CD4-positive, alpha-beta T cell treated with Interleukin-6 for 4 hours (primary cell): ENCODE results near the gene TLCD1.
A peak's percentile ranks its signal among the peaks of the same experiment; 100 is the strongest.
"Not testable (repeated sequence)": the region's sequence is repeated elsewhere in the genome, so short reads cannot be mapped to it uniquely, and the experiment has no call there.

Experiments used
- DNase-seq: peaks from one replicate; pipeline ENCODE4 v3.0.0-alpha.2; 2020; ENCODE audit warnings: mixed read lengths

The TLCD1 gene

DNA sequence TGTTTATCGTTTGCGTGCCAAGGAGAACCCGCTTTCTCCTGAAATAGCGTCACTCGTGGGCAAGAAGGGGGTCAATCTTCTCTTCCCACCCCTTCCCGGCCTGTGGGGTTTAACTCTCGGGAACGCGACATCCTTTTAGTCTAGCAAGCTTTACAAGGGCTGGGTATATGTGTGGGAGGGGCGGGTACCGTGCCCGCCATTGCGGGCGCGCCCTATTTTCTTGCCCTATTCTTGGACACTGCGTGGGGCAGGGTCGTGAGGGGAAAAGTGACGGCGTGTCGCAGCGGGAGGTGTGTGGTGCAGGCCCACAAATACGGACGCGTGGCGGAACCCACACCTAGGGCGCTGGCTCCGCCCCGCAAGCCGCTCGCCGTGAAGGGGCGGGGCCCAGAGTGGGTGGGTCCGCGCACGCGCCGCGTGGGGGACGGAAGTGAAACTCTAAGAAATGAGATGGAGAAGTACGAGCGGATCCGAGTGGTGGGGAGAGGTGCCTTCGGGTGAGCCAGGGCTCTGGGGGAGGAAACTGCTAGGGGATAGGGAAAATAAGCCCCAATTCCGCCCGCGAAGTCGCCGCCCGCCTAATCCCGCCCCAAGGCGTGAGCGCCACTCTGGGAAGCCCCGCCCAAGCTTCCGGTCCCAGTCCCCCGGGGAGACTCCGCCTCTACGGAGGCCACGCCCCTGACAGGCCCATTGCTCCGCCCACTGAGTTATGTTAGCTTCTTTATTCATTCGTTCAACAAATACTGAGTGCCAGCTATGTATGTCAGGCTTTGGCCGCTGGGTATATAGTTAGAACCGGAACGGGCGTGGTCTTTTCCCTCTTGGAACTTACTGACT lies 2.5 kb upstream of the TLCD1 start, which contains the start of gene NEK8:
NEK8 (plus strand) TSS at position 425 of the 837 bp plus-strand sequence; CDS start at position 451, 26 bp downstream.
- DNase-seq: peak; percentile 97

DNA sequence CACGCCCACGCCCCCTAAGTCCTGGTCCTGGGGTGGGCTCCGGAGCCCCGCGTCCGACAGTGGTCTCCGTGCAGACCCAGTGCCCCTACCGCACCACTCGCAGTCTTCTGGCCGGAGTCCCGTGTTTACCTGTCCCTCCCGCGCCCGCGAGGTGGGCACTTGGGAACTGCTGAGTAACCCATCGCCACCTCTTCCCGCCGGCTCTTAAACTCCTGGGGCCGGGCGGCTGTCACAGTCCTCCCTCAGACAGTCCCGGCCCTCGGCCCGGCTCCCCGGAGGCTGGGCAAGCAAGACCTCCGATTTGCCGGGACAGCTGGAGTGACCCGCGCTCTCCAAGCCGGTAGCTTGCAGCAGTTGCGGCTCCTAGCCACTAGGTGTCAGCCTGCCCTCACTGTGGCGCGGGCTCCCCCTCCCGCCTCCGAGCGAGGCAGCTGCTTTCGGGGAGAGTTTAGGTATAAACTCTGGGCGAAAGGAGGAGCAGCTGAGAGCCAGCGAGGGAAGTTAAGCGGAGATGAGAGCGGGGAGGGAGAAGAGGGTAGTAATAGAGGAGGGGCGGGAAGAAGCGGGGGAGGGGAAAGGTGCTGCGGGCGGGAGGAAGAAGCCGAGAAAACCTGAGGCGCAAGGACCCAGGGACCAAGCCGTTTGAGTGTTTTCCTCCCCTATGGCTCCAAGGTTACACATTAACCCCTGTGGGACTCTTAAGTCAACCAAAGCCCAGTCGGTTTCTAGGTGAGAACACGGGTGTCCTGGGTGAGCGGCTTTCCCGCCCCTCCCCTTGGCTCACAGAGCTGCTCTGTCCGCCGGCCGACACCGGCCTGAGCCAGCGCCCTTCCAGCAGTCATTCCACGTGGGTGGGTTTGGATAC lies 826 bp upstream of the TLCD1 start:
- peak; percentile 91 for DNase-seq

DNA sequence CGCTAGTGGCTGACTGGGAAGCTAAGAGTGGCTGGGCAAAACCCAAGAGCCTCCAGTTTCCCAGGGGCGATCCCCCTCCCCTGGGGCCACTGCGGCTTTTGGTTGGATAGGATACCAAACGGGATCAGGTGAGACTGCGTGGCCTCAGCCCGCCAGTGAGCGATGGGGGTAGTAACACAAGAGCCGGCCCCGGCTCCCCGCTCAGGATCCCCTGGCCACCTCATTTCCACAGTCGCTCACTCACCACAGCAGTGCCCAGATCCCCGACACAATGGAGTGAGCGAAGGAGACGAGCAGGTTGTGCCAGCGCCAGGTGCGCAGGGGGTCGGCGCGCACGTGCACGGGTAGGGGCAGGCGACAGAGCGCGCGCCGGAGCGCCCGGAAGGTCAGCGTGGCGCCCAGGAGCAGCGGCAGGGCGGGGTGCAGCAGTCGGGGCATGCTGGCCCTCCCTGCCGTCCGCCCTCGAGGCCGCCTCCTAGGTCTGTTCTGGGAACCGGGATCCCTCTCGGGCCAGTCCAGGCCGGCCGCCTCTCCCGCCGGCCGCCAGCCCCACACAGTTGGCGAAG lies 290 bp downstream of the TLCD1 start:
- DNase-seq: no peak

DNA sequence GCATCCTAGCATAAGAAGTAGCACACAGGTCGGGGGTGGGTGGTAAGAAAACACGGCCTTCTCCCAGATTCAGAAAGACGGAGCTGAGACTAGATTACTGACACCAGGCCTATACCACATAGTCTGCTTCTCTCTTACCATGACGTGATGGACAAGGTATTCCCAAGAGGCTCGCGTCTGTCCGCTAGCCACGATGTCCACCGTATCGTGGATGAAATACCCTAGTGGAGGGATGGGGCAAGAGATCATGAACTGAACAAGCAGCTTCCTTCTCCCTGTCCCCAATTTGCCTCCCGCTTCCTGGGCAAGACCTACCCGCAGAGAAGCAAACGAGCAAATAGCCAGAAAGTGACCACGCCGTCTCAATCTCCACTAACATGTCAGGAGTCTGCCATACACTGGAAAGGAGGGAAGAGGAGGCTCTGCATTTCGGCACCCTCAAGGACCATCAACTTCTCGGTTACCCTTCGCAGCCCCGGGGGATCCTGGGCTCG lies 820 bp downstream of the TLCD1 start:
- DNase-seq: no peak

DNA sequence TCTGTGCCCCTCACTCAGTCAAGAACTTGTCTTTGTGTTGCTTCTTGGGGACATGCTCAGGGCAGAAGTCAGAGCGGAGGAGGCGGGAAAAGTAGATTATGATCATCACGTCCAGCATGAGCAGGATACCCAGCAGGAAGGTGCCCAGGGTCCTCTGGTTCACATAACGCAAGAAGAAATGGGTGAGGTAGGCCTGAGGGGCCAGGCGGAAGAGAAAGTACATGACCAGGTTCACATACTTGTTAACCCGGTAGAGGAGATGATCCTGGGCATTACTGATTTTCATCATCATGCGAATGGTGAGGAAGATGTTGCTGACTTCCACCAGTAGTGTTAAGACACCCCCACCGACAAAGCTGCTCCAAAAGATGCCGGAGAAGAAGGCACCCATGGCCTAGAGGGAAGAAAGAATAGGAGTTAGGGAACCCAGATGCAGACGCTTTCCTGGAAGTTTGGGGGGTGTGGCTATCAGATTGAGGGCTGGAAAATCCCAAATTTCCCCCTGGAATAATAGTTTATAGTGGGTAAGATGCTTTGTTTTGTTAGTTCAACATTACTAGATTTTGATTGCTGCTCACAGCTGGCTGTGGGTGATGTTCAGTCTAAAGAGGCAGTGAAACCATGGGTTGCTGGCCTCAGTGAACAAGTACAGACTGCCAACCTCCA lies 1.4 kb downstream of the TLCD1 start:
- DNase-seq: no peak

DNA sequence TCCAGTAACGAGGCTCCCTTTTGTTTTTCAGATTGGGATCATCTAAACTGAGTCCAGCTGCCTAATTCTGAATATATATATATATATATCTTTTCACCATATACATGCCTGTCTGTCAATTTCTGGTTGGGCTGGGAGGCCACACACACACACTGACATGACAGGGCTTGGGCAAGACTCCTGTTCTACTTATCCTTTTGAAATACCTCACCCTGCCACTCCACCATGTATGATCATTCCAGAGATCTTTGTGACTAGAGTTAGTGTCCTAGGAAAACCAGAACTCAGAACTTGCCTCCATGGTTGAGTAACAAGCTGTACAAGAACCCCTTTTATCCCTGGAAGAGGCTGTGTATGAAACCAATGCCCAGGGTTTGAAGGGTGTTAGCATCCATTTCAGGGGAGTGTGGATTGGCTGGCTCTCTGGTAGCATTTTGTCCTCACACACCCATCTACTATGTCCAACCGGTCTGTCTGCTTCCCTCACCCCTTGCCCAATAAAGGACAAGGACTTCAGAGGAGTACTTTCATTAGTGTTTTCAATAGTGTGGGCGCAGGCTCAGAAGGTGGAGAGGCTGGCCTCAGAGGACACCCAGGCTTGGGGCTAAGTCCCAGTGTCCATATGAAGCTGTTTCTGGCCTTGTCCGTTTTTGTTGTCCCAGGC lies 2.1 kb downstream of the TLCD1 start:
- not testable (repeated sequence) for DNase-seq

DNA sequence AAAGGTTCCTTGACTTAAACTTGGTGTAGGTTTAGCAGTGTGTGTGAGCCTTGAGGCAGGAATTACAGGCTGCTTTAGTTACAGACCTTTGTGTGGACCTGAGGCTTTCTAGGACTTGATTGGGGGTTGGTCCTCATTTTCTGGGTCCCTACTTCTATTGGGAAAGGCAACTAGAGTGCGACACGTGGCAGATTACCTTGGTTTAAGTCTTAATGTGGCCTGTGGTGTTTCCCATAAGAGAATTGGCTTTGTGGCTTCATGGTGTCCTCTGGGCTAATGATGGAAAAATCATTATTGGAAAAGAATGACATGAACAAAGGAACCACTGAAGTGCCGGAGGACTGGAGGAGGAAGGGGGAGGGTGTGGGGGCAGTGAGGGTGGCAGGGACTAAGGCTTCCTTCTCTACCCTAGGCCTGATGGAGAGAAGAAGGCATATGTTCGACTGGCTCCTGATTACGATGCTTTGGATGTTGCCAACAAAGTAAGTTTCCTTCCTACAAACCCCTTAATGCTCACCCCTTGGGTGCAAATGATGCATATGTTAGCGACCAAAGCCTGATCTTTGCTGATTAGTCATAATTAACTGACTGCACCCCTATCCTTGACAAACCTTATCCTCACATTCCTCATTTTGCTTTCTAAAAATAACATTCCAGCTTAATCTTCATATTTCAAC lies 2.7 kb downstream of the TLCD1 start:
- no peak for DNase-seq

DNA sequence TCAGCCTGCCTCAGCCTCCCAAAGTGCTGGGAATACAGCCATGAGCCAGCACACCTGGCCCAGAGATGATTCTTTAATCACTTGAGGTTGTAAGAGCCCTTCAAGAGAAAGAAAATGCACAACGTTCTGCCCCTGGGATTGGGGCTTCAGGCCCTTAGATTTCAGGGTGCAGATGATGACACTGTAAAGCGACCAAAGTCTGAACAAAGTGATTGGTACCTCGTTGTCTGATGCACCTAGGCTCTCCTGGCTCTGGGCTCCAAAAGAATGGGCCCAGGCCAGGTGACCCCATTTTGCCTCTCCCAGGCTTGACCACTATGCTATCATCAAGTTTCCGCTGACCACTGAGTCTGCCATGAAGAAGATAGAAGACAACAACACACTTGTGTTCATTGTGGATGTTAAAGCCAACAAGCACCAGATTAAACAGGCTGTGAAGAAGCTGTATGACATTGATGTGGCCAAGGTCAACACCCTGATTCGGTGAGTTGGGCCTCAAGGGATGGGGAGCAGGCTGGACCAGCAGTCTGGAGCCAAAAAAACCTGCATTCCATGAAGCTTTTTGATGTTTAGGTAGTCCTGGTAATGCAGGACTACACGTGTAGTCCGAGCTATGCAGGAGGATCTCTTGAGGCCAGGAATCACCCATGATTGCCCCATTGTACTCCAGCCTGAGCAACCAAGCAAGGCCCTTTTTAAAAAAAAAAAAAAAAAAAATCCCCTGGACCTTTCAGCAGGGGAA lies 3.4 kb downstream of the TLCD1 start:
- no peak for DNase-seq

DNA sequence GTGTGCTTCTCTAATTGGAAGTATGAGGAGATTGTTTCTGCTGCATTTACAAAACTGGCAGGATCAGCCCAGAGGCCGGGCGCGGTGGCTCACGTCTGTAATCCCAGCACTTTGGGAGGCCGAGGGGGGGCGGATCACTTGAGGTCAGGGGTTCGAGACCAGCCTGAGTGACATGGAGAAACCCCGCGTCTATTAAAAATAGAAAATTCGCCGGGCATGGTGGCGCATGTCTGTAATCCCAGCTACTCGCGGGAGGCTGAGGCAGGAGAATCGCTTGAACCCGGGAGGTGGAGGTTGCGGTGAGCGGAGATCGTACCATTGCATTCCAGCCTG lies 5.1 kb downstream of the TLCD1 start:
- not testable (repeated sequence) for DNase-seq

DNA sequence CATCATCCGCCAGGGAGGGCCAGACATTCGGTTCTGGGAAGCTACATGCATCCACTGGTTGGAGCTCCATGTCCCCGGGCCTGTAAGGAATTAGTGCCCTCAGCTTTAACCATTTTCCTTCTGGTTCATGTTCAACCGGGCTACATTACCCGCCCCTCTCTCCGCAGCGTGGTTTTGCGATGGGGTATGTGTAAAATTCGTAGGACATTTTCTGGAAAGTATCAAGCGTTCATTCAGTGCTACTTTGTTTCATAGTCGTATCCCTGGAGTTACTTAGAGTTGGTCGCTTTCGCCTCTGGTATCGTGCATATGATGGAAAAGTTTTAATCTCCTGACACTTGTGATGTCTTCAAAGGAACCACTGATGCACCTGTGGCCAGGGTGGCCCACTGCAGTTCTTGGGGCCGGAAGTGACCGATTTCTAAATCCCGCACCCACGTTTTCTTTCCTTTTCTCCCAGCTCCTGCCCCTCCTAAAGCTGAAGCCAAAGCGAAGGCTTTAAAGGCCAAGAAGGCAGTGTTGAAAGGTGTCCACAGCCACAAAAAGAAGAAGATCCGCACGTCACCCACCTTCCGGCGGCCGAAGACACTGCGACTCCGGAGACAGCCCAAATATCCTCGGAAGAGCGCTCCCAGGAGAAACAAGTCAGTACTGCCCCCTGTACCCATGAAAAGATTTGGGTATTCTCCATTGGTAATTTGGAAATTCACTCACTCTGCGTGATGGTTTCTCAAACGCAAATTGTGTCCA lies 5.6 kb downstream of the TLCD1 start:
- no peak for DNase-seq

DNA sequence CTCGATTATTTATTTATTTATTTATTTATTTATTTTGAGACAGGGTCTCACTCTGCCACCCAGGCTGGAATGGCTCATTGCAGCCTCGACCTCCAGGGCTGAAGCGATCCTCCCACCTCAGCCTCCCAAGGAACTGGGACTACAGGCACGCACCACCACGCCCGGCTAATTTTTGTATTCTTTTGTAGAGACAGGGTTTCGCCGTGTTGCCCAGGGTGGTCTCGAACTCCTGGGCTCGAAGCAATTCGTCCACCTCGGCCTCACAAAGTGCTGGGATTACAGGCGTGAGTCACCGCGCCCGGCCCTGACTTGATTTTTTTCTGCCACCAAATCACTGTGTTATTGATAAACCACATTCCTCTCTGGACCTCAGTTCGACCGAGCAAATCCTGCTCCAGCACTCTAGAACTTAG lies 7.0 kb downstream of the TLCD1 start:
- DNase-seq: no peak

DNA sequence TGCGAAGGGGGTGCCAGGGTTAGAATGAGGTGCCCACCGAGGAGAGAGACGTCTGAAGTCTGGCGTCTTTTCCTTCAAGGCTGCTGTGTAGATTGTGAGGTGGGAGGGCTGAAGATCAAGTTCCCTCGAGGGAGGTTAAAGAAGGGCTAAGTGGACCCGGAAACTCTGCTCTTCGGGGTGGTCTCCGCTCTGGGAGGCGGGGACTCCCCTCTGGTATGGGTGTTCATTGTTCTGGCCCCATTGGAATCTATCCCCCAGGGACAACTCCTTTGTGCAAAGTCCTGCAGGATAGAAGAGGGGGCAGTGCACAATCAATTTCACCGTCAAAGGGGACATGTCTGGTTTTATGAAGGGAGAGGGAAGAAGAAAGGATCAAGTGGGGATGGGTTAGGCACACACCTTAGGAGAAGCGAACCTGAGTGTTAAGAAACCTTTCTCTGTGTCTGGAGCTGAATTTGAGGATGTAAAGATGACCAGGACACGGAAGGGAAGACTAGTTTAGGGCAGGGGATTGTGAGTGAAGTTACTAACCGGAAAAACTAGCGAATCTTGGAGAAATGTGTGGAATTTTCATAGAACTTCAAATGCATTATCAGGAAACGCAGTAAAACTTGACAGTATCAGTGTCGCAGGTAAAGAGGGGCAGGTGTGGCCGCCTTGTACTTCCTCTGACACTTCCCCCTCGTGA lies 7.6 kb downstream of the TLCD1 start:
- no peak for DNase-seq

DNA sequence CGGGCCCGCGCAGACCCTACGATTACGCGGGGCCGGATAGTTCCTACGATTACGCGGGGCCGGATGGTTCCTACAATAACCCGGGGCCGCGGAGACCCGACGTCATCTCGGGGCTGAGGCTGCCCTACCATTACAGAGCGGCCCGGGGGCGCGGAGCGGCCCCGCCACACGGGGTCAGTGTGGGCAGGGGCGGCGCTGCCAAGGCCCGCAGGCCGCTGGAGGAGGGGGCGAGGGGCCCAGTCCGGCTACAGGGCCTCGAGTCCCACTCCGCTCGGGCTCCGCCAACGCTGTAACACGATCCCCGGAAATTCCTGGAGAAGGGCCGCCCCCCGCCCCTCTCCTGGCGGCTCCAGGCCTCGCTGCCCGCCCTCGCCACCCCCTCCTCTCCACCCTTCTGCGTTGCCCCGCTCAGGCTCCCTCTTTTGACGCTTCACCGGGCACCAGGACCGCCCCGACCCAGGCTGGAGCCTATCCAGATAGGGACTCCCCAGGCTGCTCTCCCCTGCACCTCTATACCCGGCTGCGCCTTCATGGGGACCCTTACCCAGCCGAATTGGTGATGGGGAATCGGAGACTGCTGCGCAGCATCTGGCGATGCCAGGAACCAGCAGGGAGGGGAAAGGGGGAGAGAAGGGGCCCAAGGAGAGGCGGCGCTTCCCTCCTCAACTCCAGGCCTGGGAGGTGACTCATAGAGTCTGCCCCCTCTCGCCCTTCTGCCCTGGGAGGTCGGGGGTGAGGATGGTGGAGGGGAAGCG lies 8.3 kb downstream of the TLCD1 start, which contains the start of gene RAB34:
RAB34 (minus strand) TSS at position 291 of the 755 bp plus-strand sequence. CDS start 602 bp downstream, outside the sequence.
- no peak for DNase-seq

DNA sequence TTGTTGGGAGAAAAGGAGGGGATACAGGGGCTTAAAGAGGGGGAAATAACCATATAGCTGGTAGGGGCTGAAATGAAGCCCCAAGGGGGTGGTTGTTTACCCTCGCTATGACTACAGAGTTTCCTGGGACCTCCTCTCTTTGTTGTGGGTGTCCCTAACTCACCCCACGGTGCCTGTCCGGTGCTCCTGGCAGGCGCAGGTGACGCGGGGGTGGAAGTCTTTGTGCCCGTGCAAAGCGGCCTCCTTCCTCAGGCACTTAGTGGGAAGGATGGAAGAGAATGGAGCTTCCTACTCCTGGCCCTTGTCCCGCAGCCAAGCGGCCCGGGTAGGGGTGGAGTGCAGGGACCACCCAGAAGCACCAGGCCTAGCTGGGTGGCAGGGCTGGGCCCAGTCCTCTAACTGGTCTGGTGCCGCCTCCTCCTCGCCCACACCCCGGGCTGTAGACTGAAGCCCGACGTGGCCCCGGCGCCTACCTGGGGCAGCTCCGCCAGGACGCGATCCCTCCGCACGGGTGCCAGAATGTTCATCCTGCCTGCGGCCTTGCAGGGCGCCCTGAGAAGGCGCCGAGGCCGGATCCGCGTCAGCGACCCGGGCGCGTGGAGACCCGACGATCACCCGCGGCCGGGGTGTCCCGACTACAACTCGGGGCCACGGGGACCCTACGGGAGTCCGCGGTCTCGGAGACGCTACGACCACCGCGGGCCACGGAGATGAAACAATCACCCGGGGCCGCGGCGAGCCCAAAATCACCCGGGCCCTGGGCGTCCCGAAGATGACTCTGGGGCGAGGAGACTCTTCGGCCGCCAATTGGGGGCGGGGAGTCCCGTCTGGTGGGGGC lies 9.1 kb downstream of the TLCD1 start:
- DNase-seq: no peak

DNA sequence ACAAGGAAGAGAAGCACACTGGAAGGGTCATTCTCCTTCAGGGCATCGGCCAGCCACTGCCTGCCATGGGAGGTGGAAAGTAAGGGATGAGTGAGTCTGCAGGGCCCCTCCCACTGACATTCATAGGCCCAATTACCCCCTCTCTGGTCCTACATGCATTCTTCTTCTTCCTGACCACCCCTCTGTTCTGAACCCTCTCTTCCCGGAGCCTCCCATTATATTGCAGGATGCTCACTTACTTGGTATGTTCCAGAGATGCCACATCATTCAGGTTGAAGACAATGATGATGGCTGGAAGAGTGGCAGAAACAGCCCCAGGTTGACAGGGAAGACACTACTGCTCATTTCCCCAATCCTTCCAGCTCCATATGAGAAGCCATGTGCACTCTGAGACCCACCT lies 10.8 kb downstream of the TLCD1 start:
- DNase-seq: no peak

DNA sequence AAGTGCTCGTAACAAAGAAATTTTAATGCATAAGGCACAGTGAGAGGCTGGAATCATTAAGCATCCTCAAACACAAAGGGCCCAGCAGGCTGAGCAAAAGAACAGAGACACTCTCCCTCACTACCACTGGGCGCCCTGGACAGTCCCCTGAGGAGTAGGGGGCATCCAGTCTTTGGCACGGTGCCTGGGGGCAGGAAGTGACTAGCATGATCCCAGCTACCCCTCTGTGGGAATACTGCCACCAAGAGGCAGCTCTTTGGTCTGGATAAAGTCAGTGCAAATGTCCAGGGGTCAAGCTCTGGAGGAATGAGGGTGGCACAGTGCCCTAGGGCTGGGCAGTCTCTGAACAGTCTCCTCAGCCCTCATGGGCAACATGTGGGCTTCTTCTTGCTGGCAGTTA lies 11.8 kb downstream of the TLCD1 start:
- DNase-seq: no peak

DNA sequence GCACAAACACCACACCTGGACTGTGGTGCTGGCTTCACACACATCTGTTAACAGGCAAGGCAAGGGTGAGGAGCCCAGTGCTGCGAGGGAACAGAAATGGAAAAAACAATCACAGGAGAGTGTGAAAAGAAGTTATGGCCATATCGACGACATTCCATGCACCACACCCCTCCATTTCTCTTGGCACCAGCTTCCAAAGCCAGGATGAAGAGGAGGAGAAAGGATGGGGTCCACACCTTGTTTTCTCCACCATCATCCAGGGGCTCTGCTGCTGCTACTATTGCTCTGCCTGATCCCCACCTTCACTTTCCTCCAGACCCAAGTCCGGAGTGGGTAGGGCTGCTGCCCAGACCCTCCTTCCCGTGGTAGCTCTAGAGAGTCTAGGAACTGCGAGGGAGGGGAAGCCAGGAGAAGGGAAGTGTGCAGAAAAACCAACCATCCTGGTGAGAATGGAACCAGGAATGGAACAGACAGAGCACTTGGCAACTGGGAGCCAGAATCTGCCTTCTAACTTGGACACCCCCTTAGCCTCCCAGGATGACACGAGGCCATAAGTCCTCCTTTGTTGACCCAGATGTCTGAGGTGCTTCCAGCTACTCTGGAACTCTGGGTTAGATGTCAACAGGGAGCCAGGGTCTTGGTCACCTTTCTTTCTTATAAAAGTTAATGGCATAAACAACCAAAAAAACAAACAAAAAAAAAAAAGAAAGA lies 13.2 kb downstream of the TLCD1 start:
- DNase-seq: no peak
